ENCODE results near the gene LMX1B. TPM values are rescaled to one million over a fixed set of nuclear protein-coding genes. Genes with fewer than 3 reads are reported as not detected.

The LMX1B gene
- total and polyA plus RNA-seq, 2 of the 4 experiments (the other 2 are of a cell fraction): not detected

DNA sequence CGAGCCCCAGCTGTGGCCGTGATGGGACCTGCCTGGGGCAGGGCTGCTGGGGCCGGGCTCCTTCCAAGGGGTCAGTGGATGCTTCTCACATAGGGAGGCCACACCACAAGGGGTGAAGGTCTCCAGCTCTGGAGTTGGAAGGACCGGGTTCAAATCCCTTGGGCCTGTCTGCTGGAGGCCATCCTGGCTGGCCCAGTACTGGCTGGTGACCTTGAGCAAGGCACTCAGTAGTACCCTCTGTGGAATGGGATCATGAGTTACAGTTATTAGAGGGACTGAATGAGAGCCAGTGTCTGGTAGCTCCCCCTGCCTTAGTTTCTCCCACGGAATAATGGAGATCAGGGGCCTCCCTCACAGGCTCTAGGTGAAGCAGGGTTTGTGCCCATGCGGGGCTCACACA lies 58.3 kb downstream of the LMX1B start:
- H3K79me1 ChIP-seq (ENCODE audit: low read depth in 1 of 2, low read length in 2 of 2): no peaks in the 10 kb centered on the region
- H2BK15ac ChIP-seq (ENCODE audit: low read depth, low read length): no peak overlapping the region
- dilution Hi-C loops (cut with HindIII; ENCODE audit: low sequenced_read_pairs, unreplicated experiment) (no loop called here), in situ Hi-C loops (cut with MboI; ENCODE audit: low sequenced_read_pairs) (no loop called here), intact Hi-C loops (cut with micrococcal nuclease) (no loop called here)
- H2BK20ac ChIP-seq (ENCODE audit: low read depth, low read length): no peak overlapping the region
- no peak overlapping the region for H3K4me3 ChIP-seq (ENCODE audit: insufficient read depth, low read depth, low read length)
- peaks cover 83% of the 10 kb centered on the region for H3K27me3 ChIP-seq (ENCODE audit: control insufficient read depth, insufficient read depth, low read length)
- no peak overlapping the region for H3K23ac ChIP-seq (ENCODE audit: low read depth, low read length)
- H3K9ac ChIP-seq (ENCODE audit: low read depth, low read length): no peak overlapping the region
- H3K56ac ChIP-seq (ENCODE audit: extremely low read depth, insufficient read depth, low read length): no peak overlapping the region
- H2AFZ ChIP-seq (replicated peaks; ENCODE audit: low read length, poor library complexity): no peak overlapping the region
- H4K20me1 ChIP-seq (ENCODE audit: insufficient read depth, low read length): no peaks in the 10 kb centered on the region
- H4K8ac ChIP-seq (ENCODE audit: low read depth in 2 of 2, low read length in 2 of 2): no peak overlapping the region
- TF ChIP-seq BHLHE40 (IDR thresholded peaks at IDR 0.05; ENCODE audit: low read depth, low read length) (no peak), SMC3 (IDR thresholded peaks at IDR 0.05; ENCODE audit: low read depth, low read length) (no peak), CHD1 (IDR thresholded peaks at IDR 0.05; ENCODE audit: low read depth, low read length) (no peak), MXI1 (IDR thresholded peaks at IDR 0.05; ENCODE audit: borderline replicate concordance, low read depth, low read length) (no peak), RFX5 (IDR thresholded peaks at IDR 0.05; ENCODE audit: low read depth, low read length) (no peak), FOS (IDR thresholded peaks at IDR 0.05; ENCODE audit: low read depth, low read length) (no peak), CTCF (conservative IDR thresholded peaks at IDR 0.05; ENCODE audit: low read depth, low read length) (no peak), POLR2A (IDR thresholded peaks at IDR 0.05; ENCODE audit: low read depth, low read length) (no peak), RAD21 (IDR thresholded peaks at IDR 0.05; ENCODE audit: low read length) (no peak), MAZ (IDR thresholded peaks at IDR 0.05; ENCODE audit: borderline replicate concordance, low read depth, low read length) (no peak), NFE2L2 (IDR thresholded peaks at IDR 0.05; ENCODE audit: low read depth, low read length) (no peak)
- TF ChIP-seq, protein P1, sequence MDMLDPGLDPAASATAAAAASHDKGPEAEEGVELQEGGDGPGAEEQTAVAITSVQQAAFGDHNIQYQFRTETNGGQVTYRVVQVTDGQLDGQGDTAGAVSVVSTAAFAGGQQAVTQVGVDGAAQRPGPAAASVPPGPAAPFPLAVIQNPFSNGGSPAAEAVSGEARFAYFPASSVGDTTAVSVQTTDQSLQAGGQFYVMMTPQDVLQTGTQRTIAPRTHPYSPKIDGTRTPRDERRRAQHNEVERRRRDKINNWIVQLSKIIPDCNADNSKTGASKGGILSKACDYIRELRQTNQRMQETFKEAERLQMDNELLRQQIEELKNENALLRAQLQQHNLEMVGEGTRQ (IDR thresholded peaks at IDR 0.05; ENCODE audit: low read depth, low read length): no peak
- ChIA-PET POLR2A (ENCODE audit: unreplicated experiment) (no interaction called here), CTCF (no interaction called here)
- no peak overlapping the region for H4K91ac ChIP-seq (ENCODE audit: insufficient read depth, low read depth, low read length)
- H2BK120ac ChIP-seq (ENCODE audit: low read depth, low read length): no peak overlapping the region
- no peak overlapping the region for H3K4ac ChIP-seq (ENCODE audit: low read depth, low read length)
- H2AK5ac ChIP-seq (ENCODE audit: low read depth, low read length): no peak overlapping the region
- H3K4me2 ChIP-seq (ENCODE audit: low read depth, low read length): no peak overlapping the region
- DNase-seq: no peak
- H3K27ac ChIP-seq (ENCODE audit: insufficient read depth, low read length): no peak overlapping the region
- H2AK9ac ChIP-seq (replicated peaks; ENCODE audit: low read depth, low read length, poor library complexity): no peak overlapping the region
- no peaks in the 10 kb centered on the region for H3K4me1 ChIP-seq (ENCODE audit: control insufficient read depth, insufficient read depth, low read length)
- H3K9me3 ChIP-seq (ENCODE audit: control insufficient read depth, insufficient read depth, low read length): 0 out of 2 replicates have a peak, but pooled peaks cover 2% of the 10 kb centered on the region
- ATAC-seq (ENCODE audit: low read depth): no peak
- no peak overlapping the region for H4K5ac ChIP-seq (ENCODE audit: low read depth, low read length)
- no TSS peak for BruUV-seq (replicated peaks)
- no peak overlapping the region for H2BK5ac ChIP-seq (ENCODE audit: low read depth, low read length, poor library complexity, severe bottlenecking)
- H3K9me1 ChIP-seq (ENCODE audit: insufficient read depth, low read length): peaks cover 3% of the 10 kb centered on the region; the same call in 1 of the 2 replicates
- H3K14ac ChIP-seq (replicated peaks; ENCODE audit: low read depth, low read length): no peak overlapping the region
- H3K18ac ChIP-seq (ENCODE audit: low read depth, low read length): no peak overlapping the region
- H3K36me3 ChIP-seq (ENCODE audit: control insufficient read depth, insufficient read depth, low read length): no peaks in the 10 kb centered on the region
- 38% methylated on average over 2 of the region's 6 CpGs; no CpG with 5 or more reads in 1 of the 2 experiments for WGBS, 2 experiments (ENCODE audit: extremely low coverage in 2 of 2, insufficient read length in 1 of 2)

All from IMR-90 (cell line).